Mammary microvascular endothelial cell (primary cell): Measurements from ENCODE around the gene HACD1. TPM values are rescaled to one million over a fixed set of nuclear protein-coding genes. Genes with fewer than 3 reads are reported as not detected.

ENCODE experiments used
- total RNA-seq: library from RNA; depleted of rRNA; stranded (reverse); fragments of >200 nt; gene quantifications from 2 replicates; pipeline ENCODE4 v1.2.3, GENCODE V29; 2015

Gene HACD1, protein sequence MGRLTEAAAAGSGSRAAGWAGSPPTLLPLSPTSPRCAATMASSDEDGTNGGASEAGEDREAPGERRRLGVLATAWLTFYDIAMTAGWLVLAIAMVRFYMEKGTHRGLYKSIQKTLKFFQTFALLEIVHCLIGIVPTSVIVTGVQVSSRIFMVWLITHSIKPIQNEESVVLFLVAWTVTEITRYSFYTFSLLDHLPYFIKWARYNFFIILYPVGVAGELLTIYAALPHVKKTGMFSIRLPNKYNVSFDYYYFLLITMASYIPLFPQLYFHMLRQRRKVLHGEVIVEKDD
- 12.4 and 19.9 TPM in 2 replicates for total RNA-seq

DNA sequence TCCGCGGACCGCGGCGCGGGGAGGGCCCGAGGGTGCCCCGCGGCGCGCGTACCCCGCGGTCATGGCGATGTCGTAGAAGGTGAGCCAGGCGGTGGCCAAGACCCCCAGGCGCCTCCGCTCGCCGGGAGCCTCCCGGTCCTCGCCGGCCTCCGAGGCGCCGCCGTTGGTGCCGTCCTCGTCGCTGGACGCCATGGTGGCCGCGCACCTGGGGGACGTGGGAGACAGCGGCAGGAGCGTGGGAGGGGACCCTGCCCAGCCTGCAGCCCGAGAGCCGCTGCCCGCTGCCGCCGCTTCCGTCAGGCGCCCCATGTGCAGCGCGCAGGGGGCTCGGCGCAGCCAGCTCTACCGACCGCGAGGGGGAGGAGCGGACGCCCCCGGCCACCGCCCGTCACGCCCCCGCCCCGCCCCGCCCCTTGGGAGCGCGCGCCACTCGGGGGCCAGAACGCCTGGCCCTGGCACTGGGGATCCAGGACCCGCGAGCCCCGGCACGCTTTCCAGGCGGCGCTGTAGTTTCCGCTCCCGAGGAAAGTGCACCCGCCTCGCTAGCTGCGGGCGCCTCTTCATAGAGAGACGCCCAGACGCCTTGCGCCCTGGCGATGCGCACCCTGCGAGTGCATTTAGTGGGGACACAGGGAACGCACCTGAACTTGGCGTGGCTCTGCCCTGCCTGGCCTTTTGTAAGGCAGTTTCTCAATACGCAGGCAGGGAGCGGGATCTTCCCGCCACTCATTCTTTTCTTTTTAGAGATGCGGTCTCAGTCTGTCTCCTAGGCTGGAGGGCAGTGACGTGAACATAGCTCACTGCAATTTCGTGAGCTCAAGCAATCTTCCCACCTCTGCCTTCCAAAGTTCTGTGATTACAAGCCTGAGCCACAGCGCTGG is at the start of gene HACD1:
TSS of gene HACD1 (minus strand) at position 344 of the 881 bp plus-strand sequence. CDS start at position 309, 35 bp downstream.

DNA sequence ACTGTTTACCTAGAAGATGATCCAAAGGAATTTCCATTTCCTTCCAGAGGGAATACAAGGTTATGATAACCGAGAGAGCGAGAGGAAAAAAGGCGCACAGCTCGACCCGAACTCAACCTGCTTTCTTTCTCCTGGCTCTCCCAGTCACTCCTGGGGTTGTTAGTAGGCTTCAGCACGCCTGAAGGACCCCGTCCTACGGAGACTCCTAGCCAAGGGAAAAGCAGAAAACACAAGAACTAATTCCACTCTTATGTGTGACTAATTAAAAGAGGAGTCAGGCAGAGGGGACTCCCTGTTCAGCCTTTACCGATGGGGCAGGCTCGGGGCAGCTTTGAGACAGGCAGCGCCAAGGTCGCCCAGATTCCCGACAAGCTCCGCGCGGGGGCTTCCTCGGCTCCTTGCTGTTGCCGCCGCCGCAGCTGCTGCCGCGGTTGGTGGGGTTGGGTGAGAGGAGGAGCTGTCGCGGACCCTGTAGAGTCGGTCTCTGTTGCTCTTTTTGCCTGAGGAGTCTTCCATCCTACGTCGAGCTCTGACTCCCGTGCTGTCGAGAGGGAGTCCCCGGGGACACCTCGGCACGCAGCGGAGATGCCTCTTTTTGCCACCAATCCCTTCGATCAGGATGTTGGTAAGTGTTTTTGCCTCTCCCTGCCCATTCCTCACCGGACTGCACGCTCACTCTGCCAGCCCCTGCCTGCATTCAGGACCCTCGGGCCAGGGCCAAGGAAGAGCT is 26.7 kb upstream of the HACD1 start, which contains the start of gene STAM:
TSS of gene STAM (plus strand) at position 397 of the 730 bp plus-strand sequence. CDS start at position 586, 189 bp downstream.

Other genes with a start within 250 kb of the HACD1 start
- not detected in 2 replicates for gene ST8SIA6, start 162.8 kb downstream of the HACD1 start, total RNA-seq
- gene STAM, start 26.8 kb upstream of the HACD1 start, total RNA-seq = 17.7 and 21.5 TPM in 2 replicates
- 0.79 and 0.80 TPM in 2 replicates for gene TMEM236, start 134.8 kb upstream of the HACD1 start, total RNA-seq
- gene MRC1, start 192.0 kb upstream of the HACD1 start, total RNA-seq = 17.5 and 17.9 TPM in 2 replicates